ENCODE results near the gene CPEB2.

Gene CPEB2

DNA sequence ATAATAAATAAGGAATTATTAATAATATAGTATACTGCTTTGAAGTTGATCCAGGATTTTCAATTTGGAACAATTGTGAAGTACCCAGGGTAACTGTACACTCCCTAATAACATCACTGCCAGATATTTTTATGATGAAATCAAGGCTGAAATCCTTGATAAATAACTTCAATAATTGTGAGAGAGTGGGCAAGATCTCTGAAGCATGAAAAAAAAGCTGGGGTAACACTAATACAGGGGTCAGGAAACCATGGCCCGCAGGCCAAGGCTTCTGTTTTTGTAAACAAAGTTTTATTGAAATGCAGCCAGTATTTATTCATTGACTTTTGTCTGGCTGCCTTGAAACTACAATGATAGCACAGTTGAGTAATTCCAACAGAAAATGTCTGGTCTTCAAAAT is 41.6 kb downstream of the CPEB2 start:
- no peak for ATAC-seq
- no peak for TF ChIP-seq RARB (CRISPR knock-in tag; IDR thresholded peaks at IDR 0.05)
- no peak for TF ChIP-seq ARNTL (CRISPR knock-in tag; IDR thresholded peaks at IDR 0.05; ENCODE audit: borderline replicate concordance, low read depth)
- no peak for TF ChIP-seq TCF4 (CRISPR knock-in tag; IDR thresholded peaks at IDR 0.05; ENCODE audit: borderline replicate concordance)
- TF ChIP-seq, protein P1, sequence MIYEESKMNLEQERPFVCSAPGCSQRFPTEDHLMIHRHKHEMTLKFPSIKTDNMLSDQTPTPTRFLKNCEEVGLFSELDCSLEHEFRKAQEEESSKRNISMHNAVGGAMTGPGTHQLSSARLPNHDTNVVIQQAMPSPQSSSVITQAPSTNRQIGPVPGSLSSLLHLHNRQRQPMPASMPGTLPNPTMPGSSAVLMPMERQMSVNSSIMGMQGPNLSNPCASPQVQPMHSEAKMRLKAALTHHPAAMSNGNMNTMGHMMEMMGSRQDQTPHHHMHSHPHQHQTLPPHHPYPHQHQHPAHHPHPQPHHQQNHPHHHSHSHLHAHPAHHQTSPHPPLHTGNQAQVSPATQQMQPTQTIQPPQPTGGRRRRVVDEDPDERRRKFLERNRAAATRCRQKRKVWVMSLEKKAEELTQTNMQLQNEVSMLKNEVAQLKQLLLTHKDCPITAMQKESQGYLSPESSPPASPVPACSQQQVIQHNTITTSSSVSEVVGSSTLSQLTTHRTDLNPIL (CRISPR knock-in tag; IDR thresholded peaks at IDR 0.05; ENCODE audit: low read depth), result no peak
- TF ChIP-seq GLIS3 (CRISPR knock-in tag; IDR thresholded peaks at IDR 0.05), result no peak
- TF ChIP-seq ISL1 (CRISPR knock-in tag; IDR thresholded peaks at IDR 0.05), result no peak
- TF ChIP-seq, protein P2, sequence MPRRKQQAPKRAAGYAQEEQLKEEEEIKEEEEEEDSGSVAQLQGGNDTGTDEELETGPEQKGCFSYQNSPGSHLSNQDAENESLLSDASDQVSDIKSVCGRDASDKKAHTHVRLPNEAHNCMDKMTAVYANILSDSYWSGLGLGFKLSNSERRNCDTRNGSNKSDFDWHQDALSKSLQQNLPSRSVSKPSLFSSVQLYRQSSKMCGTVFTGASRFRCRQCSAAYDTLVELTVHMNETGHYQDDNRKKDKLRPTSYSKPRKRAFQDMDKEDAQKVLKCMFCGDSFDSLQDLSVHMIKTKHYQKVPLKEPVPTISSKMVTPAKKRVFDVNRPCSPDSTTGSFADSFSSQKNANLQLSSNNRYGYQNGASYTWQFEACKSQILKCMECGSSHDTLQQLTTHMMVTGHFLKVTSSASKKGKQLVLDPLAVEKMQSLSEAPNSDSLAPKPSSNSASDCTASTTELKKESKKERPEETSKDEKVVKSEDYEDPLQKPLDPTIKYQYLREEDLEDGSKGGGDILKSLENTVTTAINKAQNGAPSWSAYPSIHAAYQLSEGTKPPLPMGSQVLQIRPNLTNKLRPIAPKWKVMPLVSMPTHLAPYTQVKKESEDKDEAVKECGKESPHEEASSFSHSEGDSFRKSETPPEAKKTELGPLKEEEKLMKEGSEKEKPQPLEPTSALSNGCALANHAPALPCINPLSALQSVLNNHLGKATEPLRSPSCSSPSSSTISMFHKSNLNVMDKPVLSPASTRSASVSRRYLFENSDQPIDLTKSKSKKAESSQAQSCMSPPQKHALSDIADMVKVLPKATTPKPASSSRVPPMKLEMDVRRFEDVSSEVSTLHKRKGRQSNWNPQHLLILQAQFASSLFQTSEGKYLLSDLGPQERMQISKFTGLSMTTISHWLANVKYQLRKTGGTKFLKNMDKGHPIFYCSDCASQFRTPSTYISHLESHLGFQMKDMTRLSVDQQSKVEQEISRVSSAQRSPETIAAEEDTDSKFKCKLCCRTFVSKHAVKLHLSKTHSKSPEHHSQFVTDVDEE (CRISPR knock-in tag; IDR thresholded peaks at IDR 0.05), result no peak
- TF ChIP-seq ZNF70 (CRISPR knock-in tag; IDR thresholded peaks at IDR 0.05), result no peak

DNA sequence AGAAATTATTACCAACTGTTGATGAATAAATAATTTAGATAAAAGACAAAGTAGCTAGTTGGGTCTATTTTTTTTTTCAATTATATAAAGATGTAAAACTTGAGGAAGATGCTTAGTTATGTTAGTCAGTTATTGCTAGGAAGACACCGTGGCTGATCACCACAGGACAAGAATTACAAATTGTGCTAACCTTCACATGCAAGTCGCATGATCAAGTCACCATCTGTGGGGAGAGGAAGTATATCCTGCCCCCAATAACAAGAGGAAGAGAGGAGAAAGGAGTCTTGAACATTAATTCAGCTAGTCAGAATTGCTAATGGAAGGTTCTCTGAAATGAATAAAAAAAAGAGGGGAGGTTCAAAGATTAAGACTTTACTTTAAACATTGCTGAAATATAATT is 52.3 kb downstream of the CPEB2 start:
- ATAC-seq, result no peak
- TF ChIP-seq CSDC2 (CRISPR knock-in tag; IDR thresholded peaks at IDR 0.05) (no peak), ESRRG (CRISPR knock-in tag; IDR thresholded peaks at IDR 0.05) (no peak), ZNF8 (CRISPR knock-in tag; IDR thresholded peaks at IDR 0.05) (no peak)
- TF ChIP-seq, protein P3, sequence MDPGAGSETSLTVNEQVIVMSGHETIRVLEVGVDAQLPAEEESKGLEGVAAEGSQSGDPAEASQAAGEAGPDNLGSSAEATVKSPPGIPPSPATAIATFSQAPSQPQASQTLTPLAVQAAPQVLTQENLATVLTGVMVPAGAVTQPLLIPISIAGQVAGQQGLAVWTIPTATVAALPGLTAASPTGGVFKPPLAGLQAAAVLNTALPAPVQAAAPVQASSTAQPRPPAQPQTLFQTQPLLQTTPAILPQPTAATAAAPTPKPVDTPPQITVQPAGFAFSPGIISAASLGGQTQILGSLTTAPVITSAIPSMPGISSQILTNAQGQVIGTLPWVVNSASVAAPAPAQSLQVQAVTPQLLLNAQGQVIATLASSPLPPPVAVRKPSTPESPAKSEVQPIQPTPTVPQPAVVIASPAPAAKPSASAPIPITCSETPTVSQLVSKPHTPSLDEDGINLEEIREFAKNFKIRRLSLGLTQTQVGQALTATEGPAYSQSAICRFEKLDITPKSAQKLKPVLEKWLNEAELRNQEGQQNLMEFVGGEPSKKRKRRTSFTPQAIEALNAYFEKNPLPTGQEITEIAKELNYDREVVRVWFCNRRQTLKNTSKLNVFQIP (CRISPR knock-in tag; IDR thresholded peaks at IDR 0.05; ENCODE audit: borderline replicate concordance, low read depth), result no peak
- TF ChIP-seq, protein P1 (CRISPR knock-in tag; IDR thresholded peaks at IDR 0.05; ENCODE audit: low read depth), result no peak
- TF ChIP-seq, protein P4, sequence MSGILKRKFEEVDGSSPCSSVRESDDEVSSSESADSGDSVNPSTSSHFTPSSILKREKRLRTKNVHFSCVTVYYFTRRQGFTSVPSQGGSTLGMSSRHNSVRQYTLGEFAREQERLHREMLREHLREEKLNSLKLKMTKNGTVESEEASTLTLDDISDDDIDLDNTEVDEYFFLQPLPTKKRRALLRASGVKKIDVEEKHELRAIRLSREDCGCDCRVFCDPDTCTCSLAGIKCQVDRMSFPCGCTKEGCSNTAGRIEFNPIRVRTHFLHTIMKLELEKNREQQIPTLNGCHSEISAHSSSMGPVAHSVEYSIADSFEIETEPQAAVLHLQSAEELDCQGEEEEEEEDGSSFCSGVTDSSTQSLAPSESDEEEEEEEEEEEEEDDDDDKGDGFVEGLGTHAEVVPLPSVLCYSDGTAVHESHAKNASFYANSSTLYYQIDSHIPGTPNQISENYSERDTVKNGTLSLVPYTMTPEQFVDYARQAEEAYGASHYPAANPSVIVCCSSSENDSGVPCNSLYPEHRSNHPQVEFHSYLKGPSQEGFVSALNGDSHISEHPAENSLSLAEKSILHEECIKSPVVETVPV (CRISPR knock-in tag; IDR thresholded peaks at IDR 0.05), result no peak

DNA sequence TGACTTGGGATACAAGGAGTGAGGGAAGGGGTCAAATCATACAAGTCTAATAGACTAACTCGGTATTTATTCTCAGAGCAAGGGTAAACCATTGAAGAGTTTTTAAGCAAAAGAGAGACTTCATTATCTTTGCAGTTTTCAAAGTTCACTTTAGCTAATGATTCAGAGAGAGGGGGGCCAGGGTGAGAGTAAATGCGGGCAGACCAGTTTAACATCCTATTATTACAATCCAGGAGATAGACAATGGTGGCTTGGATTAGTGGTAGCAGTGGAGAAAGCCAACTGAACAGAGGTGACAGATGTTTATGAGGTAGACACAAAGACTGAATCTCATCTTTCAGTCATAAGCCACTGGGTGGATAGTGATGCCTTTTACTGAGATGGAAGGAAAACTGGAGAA is 57.9 kb downstream of the CPEB2 start:
- no peak for ATAC-seq
- TF ChIP-seq TCF4 (CRISPR knock-in tag; IDR thresholded peaks at IDR 0.05; ENCODE audit: borderline replicate concordance) (no peak), ZNF70 (CRISPR knock-in tag; IDR thresholded peaks at IDR 0.05) (no peak), BACH2 (CRISPR knock-in tag; IDR thresholded peaks at IDR 0.05; ENCODE audit: borderline replicate concordance) (no peak), ZC3H10 (CRISPR knock-in tag; IDR thresholded peaks at IDR 0.05) (no peak), GLIS3 (CRISPR knock-in tag; IDR thresholded peaks at IDR 0.05) (no peak)
- TF ChIP-seq, protein P3 (CRISPR knock-in tag; IDR thresholded peaks at IDR 0.05; ENCODE audit: borderline replicate concordance, low read depth), result no peak
- TF ChIP-seq, protein P4 (CRISPR knock-in tag; IDR thresholded peaks at IDR 0.05), result no peak

All from SK-N-SH treated with all-trans-retinoic acid at 6 μM for 48 hours (cell line).